Activated gamma-delta T cell (primary cell): ENCODE data around the gene ATP9B.

Experiments used
- DNase-seq: peaks from one replicate; lab custom pipeline; 2025; lab: John Stamatoyannopoulos, UW

ATP9B gene

GRCh38 chr18:79380816-79381806, 311.9 kb downstream of the ATP9B start:
- no peak for DNase-seq

- DNase-seq: no peak
Measured at GRCh38 chr18:79381811-79382311, 312.7 kb downstream of the ATP9B start.

- no peak for DNase-seq
Measured at GRCh38 chr18:79382681-79383387, 313.6 kb downstream of the ATP9B start.

GRCh38 chr18:79383388-79384056, 314.3 kb downstream of the ATP9B start:
- DNase-seq: no peak

GRCh38 chr18:79384151-79384807, 315.1 kb downstream of the ATP9B start:
- no peak for DNase-seq

GRCh38 chr18:79384834-79385233, 315.6 kb downstream of the ATP9B start:
- DNase-seq: no peak

- no peak for DNase-seq
Measured at GRCh38 chr18:79385326-79385707, 316.1 kb downstream of the ATP9B start.

- no peak for DNase-seq
Measured at GRCh38 chr18:79385708-79386341, 316.6 kb downstream of the ATP9B start.

- no peak for DNase-seq
Measured at GRCh38 chr18:79386547-79386946, 317.4 kb downstream of the ATP9B start.

- no peak for DNase-seq
Measured at GRCh38 chr18:79387214-79387613, 318.0 kb downstream of the ATP9B start.

GRCh38 chr18:79387615-79388014, 318.4 kb downstream of the ATP9B start:
- DNase-seq: no peak

GRCh38 chr18:79388043-79388442, 318.8 kb downstream of the ATP9B start:
- no peak for DNase-seq

GRCh38 chr18:79389689-79390088, 320.5 kb downstream of the ATP9B start:
- DNase-seq: no peak

GRCh38 chr18:79392226-79392625, 323.0 kb downstream of the ATP9B start:
- no peak for DNase-seq

- DNase-seq: no peak
Measured at GRCh38 chr18:79393181-79393634, 324.0 kb downstream of the ATP9B start.

GRCh38 chr18:79393635-79394533, 324.7 kb downstream of the ATP9B start:
- DNase-seq: no peak

GRCh38 chr18:79394534-79395307, 325.5 kb downstream of the ATP9B start:
- peak; percentile 43 for DNase-seq

- DNase-seq: no peak
Measured at GRCh38 chr18:79395308-79395640, 326.1 kb downstream of the ATP9B start.

GRCh38 chr18:79395761-79396404, 326.7 kb downstream of the ATP9B start, which contains the start of gene NFATC1:
Gene NFATC1 (plus strand): TSS chr18:79395930. CDS start chr18:79396225, 295 bp downstream.
- peak; percentile 65 for DNase-seq
